HG03064 (cell line): Measurements from ENCODE around the gene SEMA5A.
"Not testable (repeated sequence)": the region's sequence is repeated elsewhere in the genome, so short reads cannot be mapped to it uniquely, and the experiment has no call there.

Experiments
- ATAC-seq: cut with Tn5 transposase; IDR thresholded peaks from one replicate; pipeline ENCODE4 v1.9.1; 2021; ENCODE audit warnings: low read depth; ENCODE audit not compliant: unreplicated experiment

SEMA5A gene

GRCh38 chr5:9370256-9370655 is 175.6 kb downstream of the SEMA5A start:
- no peak for ATAC-seq

- ATAC-seq = no peak
These were observed 180.4 kb downstream of the SEMA5A start for GRCh38 chr5:9365512-9365911.

GRCh38 chr5:9363449-9363848 is 182.4 kb downstream of the SEMA5A start:
- ATAC-seq = peak; percentile 5

- peak; percentile 38 for ATAC-seq
These were observed 182.8 kb downstream of the SEMA5A start for GRCh38 chr5:9363026-9363425.

GRCh38 chr5:9362600-9362999 is 183.3 kb downstream of the SEMA5A start:
- ATAC-seq = peak; percentile 47

- ATAC-seq = peak; percentile 68
These were observed 184.0 kb downstream of the SEMA5A start for GRCh38 chr5:9361835-9362234.

- no peak for ATAC-seq
These were observed 186.8 kb downstream of the SEMA5A start for GRCh38 chr5:9358961-9359685.

GRCh38 chr5:9356351-9356825 is 189.5 kb downstream of the SEMA5A start:
- no peak for ATAC-seq

GRCh38 chr5:9354336-9355081 is 191.4 kb downstream of the SEMA5A start:
- ATAC-seq = no peak

- ATAC-seq = not testable (repeated sequence)
These were observed 192.8 kb downstream of the SEMA5A start for GRCh38 chr5:9353048-9353447.

- no peak for ATAC-seq
These were observed 194.3 kb downstream of the SEMA5A start for GRCh38 chr5:9351546-9351945.

- ATAC-seq = no peak
These were observed 195.5 kb downstream of the SEMA5A start for GRCh38 chr5:9350301-9350797.

GRCh38 chr5:9348401-9348996 is 197.4 kb downstream of the SEMA5A start:
- ATAC-seq = no peak

- ATAC-seq = no peak
These were observed 198.2 kb downstream of the SEMA5A start for GRCh38 chr5:9347541-9348295.

GRCh38 chr5:9347032-9347431 is 198.8 kb downstream of the SEMA5A start:
- no peak for ATAC-seq

GRCh38 chr5:9344751-9345240 is 201.1 kb downstream of the SEMA5A start:
- ATAC-seq = no peak

GRCh38 chr5:9343146-9343850 is 202.6 kb downstream of the SEMA5A start:
- ATAC-seq = no peak

GRCh38 chr5:9342161-9342787 is 203.6 kb downstream of the SEMA5A start:
- no peak for ATAC-seq

- no peak for ATAC-seq
These were observed 205.8 kb downstream of the SEMA5A start for GRCh38 chr5:9340085-9340484.
